K562 (cell line): Measurements from ENCODE around the gene TNRC6B. TPM values are rescaled to one million over a fixed set of nuclear protein-coding genes. Genes with fewer than 3 reads are reported as not detected.

Source experiments
- ATAC-seq: fragments of 200-7000 bp; cut with Tn5 transposase; 3 replicates; pipeline ENCODE4 v1.9.1; 2020; ENCODE audit warnings: moderate library complexity
- BruUV-seq: library from RNA; stranded (reverse); fragments of 400-500 nt; replicated peaks from 2 replicates; lab custom pipeline; 2021; lab: Mats Ljungman, UMichigan
- CTCF ChIA-PET: fragments of 300-600 bp; formaldehyde crosslinking; extraction: SDS; loops from one replicate; lab custom pipeline; 2021; ENCODE audit warnings: low intra/inter-chr PET ratio; lab: Yijun Ruan, JAX
- POLR2A ChIA-PET: fragments of 300-600, 350-650 bp; sonication (Branson Sonifier 250); formaldehyde crosslinking; extraction: SDS; loops from one replicate; lab custom pipeline; 2021; ENCODE audit warnings: antibody characterized with exemption, inconsistent platforms; lab: Yijun Ruan, JAX
- DNase-seq, 4 experiments: peaks; one replicate each; pipeline versions ENCODE4 v3.0.0 to v3.0.0-alpha.2; 2011 to 2018; ENCODE audit warnings: low spot score in 3 of 4, mixed read lengths in 3 of 4; ENCODE audit errors: extremely low read depth in 1 of 4
- FAIRE-seq: peaks from 2 replicates; lab custom pipeline; 2011; peaks lifted over from hg19 to GRCh38; lab: Jason Lieb, UNC
- H2AFZ ChIP-seq: 2 replicates; pipeline ENCODE4 v1.6.0; 2011; ENCODE audit warnings: low read depth, low read length, control low read depth, inconsistent platforms
- H3K27ac ChIP-seq: fragments of 200-600 bp; 3 replicates; pipeline ENCODE4 v1.8.0; 2011; ENCODE audit warnings: low read depth, mild to moderate bottlenecking, control low read depth, inconsistent platforms, low read length, moderate library complexity, mixed read lengths; ENCODE audit errors: extremely low read depth
- H3K27me3 ChIP-seq, 2 experiments: fragments of 300-600 bp in 1 of 2; 2 replicates in 1 of 2; 3 replicates in 1 of 2; pipeline versions ENCODE4 v1.6.0 to v1.8.0; 2011; ENCODE audit warnings: inconsistent platforms in 2 of 2, low read length in 2 of 2, mild to moderate bottlenecking in 1 of 2, mixed read lengths in 1 of 2, moderate library complexity in 1 of 2; ENCODE audit not compliant: control insufficient read depth in 2 of 2, insufficient read depth in 2 of 2
- H3K36me3 ChIP-seq: fragments of 300-600 bp; 3 replicates; pipeline ENCODE4 v1.8.0; 2011; ENCODE audit warnings: mild to moderate bottlenecking, low read length, inconsistent platforms; ENCODE audit not compliant: control insufficient read depth, insufficient read depth
- H3K4me1 ChIP-seq, 2 experiments: fragments of 200-600 bp in 1 of 2; replicated peaks in 1 of 2; 2 replicates in 1 of 2; 3 replicates in 1 of 2; pipeline versions ENCODE4 v1.5.1 to v1.8.0; 2011; ENCODE audit warnings: inconsistent platforms in 2 of 2, low read length in 2 of 2, mild to moderate bottlenecking in 1 of 2, mixed read lengths in 1 of 2, moderate library complexity in 1 of 2; ENCODE audit not compliant: control insufficient read depth in 2 of 2, insufficient read depth in 2 of 2
- H3K4me2 ChIP-seq: 2 replicates; pipeline ENCODE4 v1.6.1; 2011; ENCODE audit warnings: low read length, control low read depth, inconsistent platforms, mixed read lengths; ENCODE audit not compliant: insufficient read depth
- H3K4me3 ChIP-seq: fragments of 200-600 bp; sonication (generic), shearing (Covaris generic); 2 replicates; pipeline ENCODE4 v1.5.1; 2016; ENCODE audit warnings: control low read depth, inconsistent platforms
- H3K79me2 ChIP-seq: fragments of 200-600 bp; 3 replicates; pipeline ENCODE4 v1.8.0; 2011; ENCODE audit warnings: low read length, inconsistent platforms; ENCODE audit not compliant: control insufficient read depth, insufficient read depth
- H3K9ac ChIP-seq, 2 experiments: 2 replicates each; pipeline versions ENCODE4 v1.6.0 to v1.6.1; 2011; ENCODE audit warnings: low read depth in 2 of 2, low read length in 2 of 2, control low read depth in 1 of 2, inconsistent platforms in 1 of 2, mild to moderate bottlenecking in 1 of 2, mixed read lengths in 1 of 2; ENCODE audit not compliant: insufficient read depth in 1 of 2
- H3K9me1 ChIP-seq: one replicate; pipeline ENCODE4 v1.6.0; 2011; ENCODE audit warnings: inconsistent platforms, mild to moderate bottlenecking, low read length, moderate library complexity; ENCODE audit not compliant: control insufficient read depth, insufficient read depth
- H3K9me3 ChIP-seq: replicated peaks from 2 replicates; pipeline ENCODE4 v1.5.1; 2011; ENCODE audit warnings: low read depth, low read length, inconsistent platforms; ENCODE audit not compliant: control insufficient read depth, insufficient read depth
- H4K20me1 ChIP-seq: replicated peaks from 2 replicates; pipeline ENCODE4 v1.6.1; 2011; ENCODE audit warnings: low read length, inconsistent platforms, mixed read lengths; ENCODE audit not compliant: control insufficient read depth, insufficient read depth
- KDM2B ChIP-seq: fragments of 250-450 bp; sonication (Bioruptor Pico); IDR thresholded peaks from 2 replicates; pipeline ENCODE4 v1.8.0; 2021; ENCODE audit warnings: mild to moderate bottlenecking, moderate library complexity
- MAFF ChIP-seq: IDR thresholded peaks from 2 replicates; pipeline ENCODE4 v1.6.1; 2012; ENCODE audit warnings: low read length, improper control_type of control experiment
- POLR2G ChIP-seq: fragments of 200-400 bp; formaldehyde crosslinking; IDR thresholded peaks from 2 replicates; pipeline ENCODE4 v1.6.1; 2017; ENCODE audit warnings: low read depth, mild to moderate bottlenecking, antibody characterized with exemption, low read length, moderate library complexity
- PTTG1 ChIP-seq: fragments of 450-650 bp; IDR thresholded peaks from 2 replicates; pipeline ENCODE4 v1.6.1; 2016; ENCODE audit warnings: low read depth, mild to moderate bottlenecking, missing genetic modification characterization, missing compliant biosample characterization
- RBFOX2 ChIP-seq: fragments of 200-400 bp; formaldehyde crosslinking; IDR thresholded peaks from 2 replicates; pipeline ENCODE4 v1.6.1; 2017; ENCODE audit warnings: low read depth, mild to moderate bottlenecking, low read length, moderate library complexity
- RBM22 ChIP-seq: fragments of 200-400 bp; formaldehyde crosslinking; IDR thresholded peaks from 2 replicates; pipeline ENCODE4 v1.6.1; 2018; ENCODE audit warnings: low read length, low read depth; ENCODE audit not compliant: poor library complexity, severe bottlenecking
- WGBS: fragments of 100-300 bp; shearing (Covaris generic); methylation state at CpG from one replicate; pipeline ENCODE4 v1.1.6; 2016; ENCODE audit warnings: low coverage, mixed read lengths; ENCODE audit not compliant: insufficient coverage; ENCODE audit errors: missing lambda C conversion rate; 5-methylcytosine and 5-hydroxymethylcytosine counted together
- in situ Hi-C: fragments of 300-500 bp; cut with MboI; formaldehyde crosslinking; loops from 4 replicates; pipeline ENCODE4 v1.15.0; 2018; ENCODE audit warnings: inconsistent platforms, mixed read lengths
- intact Hi-C: fragments of 100-400 bp; cut with micrococcal nuclease; formaldehyde crosslinking; loops from 2 replicates; pipeline ENCODE4 v1.14.2; 2022
- polyA plus RNA-seq, 8 experiments: library from polyadenylated mRNA; depleted of rRNA in 4 of 8; stranded (reverse) in 5 of 8; unstranded in 3 of 8; fragments of >200 nt; fragmentation: Nextera tagmentation in 2 of 8; fragmentation: Illumina TruSeq in 1 of 8; extraction: Ambion mirVana in 2 of 8; extraction: Trizol in 1 of 8; gene quantifications; 2 replicates each; pipeline versions ENCODE4 v1.2.1 to v1.2.3, GENCODE V29; 2011 to 2014; ENCODE audit warnings: inconsistent platforms in 1 of 8, missing spikeins in 1 of 8
- total RNA-seq, 7 experiments: library from RNA; depleted of rRNA in 6 of 7; stranded (reverse); fragments of >200 nt in 6 of 7; fragmentation: Illumina TruSeq in 2 of 7; extraction: Trizol in 2 of 7; gene quantifications; 2 replicates each; pipeline versions ENCODE4 v1.2.1 to v1.2.3, GENCODE V29; 2011 to 2021; ENCODE audit warnings: low replicate concordance in 1 of 7
- TF ChIP-seq, protein P1 (sequence below): sonication (generic); formaldehyde crosslinking; IDR thresholded peaks from 2 replicates; pipeline ENCODE4 v1.5.0; 2020; ENCODE audit warnings: missing genetic modification reagents

The TNRC6B gene
- total and polyA plus RNA-seq, 9 of the 15 experiments (the other 6 are each of a cell fraction or from before 2014, with no cell fraction given) = 0.96 to 18.8 (median 10.8) TPM

DNA sequence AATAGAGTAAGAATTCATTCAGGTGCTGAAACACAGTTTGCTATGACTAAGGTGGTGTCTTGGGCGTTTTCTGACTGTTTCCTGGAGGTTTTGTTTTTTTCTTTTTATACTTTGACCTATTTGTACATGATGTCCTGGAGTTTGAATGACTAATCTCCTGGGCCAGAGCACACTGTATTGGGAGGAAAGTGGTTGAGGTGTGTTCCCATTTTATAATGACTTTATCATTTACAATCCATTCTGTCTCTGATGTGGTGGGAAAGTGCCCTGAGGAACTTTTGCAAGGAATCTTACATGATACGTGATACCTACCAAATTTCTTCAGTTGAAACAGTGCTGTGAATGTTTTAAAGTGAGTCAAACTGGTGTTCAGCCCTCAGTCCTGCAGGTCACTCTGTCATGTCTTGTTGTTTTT, 80.8 kb downstream of the TNRC6B start (continued):
- TF ChIP-seq KDM2B (CRISPR knock-in tag) (no peak), RBFOX2 (no peak), MAFF (no peak), PTTG1 (tag) (no peak)

DNA sequence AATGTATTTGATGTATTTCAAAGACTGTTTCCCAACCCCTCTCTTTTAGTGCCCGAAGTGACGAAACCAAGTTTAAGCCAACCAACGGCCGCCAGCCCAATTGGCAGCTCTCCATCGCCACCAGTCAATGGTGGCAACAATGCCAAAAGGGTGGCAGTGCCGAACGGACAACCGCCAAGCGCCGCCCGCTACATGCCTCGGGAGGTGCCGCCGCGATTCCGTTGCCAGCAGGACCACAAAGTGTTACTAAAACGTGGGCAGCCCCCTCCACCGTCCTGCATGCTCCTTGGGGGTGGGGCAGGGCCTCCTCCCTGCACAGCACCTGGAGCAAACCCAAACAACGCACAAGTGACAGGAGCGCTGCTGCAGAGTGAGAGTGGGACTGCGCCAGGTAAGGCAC, 84.1 kb downstream of the TNRC6B start:
- POLR2A ChIA-PET = no interaction called here
- ATAC-seq = no peak
- TF ChIP-seq POLR2G (0 out of 2 replicates have a peak, but pooled peaks have one; percentile 22), RBM22 (peak; percentile 38)
- TF ChIP-seq, protein P1, sequence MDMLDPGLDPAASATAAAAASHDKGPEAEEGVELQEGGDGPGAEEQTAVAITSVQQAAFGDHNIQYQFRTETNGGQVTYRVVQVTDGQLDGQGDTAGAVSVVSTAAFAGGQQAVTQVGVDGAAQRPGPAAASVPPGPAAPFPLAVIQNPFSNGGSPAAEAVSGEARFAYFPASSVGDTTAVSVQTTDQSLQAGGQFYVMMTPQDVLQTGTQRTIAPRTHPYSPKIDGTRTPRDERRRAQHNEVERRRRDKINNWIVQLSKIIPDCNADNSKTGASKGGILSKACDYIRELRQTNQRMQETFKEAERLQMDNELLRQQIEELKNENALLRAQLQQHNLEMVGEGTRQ (CRISPR knock-in tag) = no peak
- TF ChIP-seq, all 486 proteins: peak for 2
- in situ Hi-C loops (no loop called here), intact Hi-C loops (no loop called here)
- 96% methylated on average over 10 of the region's 21 CpGs for WGBS
- no peak for FAIRE-seq
- Histone ChIP-seq H3K27me3 (no peaks in the 10 kb centered on the region), H3K9me1 (no peaks in the 10 kb centered on the region), H3K4me2 (no peak overlapping the region), H3K9ac (no peak overlapping the region; a peak in 1 of 4 replicates), H3K36me3 (peaks cover 45% of the 10 kb centered on the region), H3K4me3 (no peak overlapping the region), H3K4me1 (peaks cover 7 to 8% of the 10 kb centered on the region in 2 experiments; a peak in 3 of 5 replicates), H3K9me3 (no peaks in the 10 kb centered on the region), H2AFZ (no peak overlapping the region), H4K20me1 (no peaks in the 10 kb centered on the region), H3K27ac (no peak overlapping the region), H3K79me2 (no peaks in the 10 kb centered on the region)
- no peak for DNase-seq
- CTCF ChIA-PET = no interaction called here
- BruUV-seq = no TSS peak
